PC-9 (cell line): ENCODE results near the gene KRT6C. TPM values are rescaled to one million over a fixed set of nuclear protein-coding genes. Genes with fewer than 3 reads are reported as not detected.

Experiments
- BruUV-seq: library from RNA; stranded (reverse); fragments of 400-500 nt; replicated peaks from 2 replicates; lab custom pipeline; 2021; lab: Mats Ljungman, UMichigan
- CTCF ChIA-PET: fragments of 300-600 bp; sonication (Branson Sonifier 250); formaldehyde crosslinking; loops from one replicate; lab custom pipeline; 2022; ENCODE audit warnings: antibody characterized with exemption; lab: Charles Lee
- POLR2A ChIA-PET: fragments of 300-600 bp; sonication (Branson Sonifier 250); formaldehyde crosslinking; loops from one replicate; lab custom pipeline; 2022; ENCODE audit warnings: antibody characterized with exemption; ENCODE audit not compliant: unreplicated experiment; lab: Charles Lee
- DNase-seq, 2 experiments: peaks; one replicate each; pipeline versions ENCODE4 v3.0.0 to v3.0.0-alpha.2; 2015 to 2022; ENCODE audit warnings: mixed read lengths in 1 of 2
- H2AFZ ChIP-seq: fragments of 200-600 bp; sonication (generic); 2 replicates; pipeline ENCODE4 v1.8.1; 2017; ENCODE audit warnings: antibody characterized with exemption
- H3F3A ChIP-seq: fragments of 200-600 bp; sonication (generic); 2 replicates; pipeline ENCODE4 v1.8.1; 2017; ENCODE audit warnings: antibody characterized with exemption, mild to moderate bottlenecking, low read depth; ENCODE audit not compliant: insufficient read depth
- H3K27ac ChIP-seq: fragments of 200-600 bp; sonication (generic); 2 replicates; pipeline ENCODE4 v1.6.1; 2016; ENCODE audit warnings: mixed run types
- H3K27me3 ChIP-seq: fragments of 200-600 bp; sonication (generic); 2 replicates; pipeline ENCODE4 v1.6.1; 2016; ENCODE audit warnings: low read depth, mixed run types; ENCODE audit not compliant: insufficient read depth
- H3K36me3 ChIP-seq: fragments of 200-600 bp; sonication (generic); 2 replicates; pipeline ENCODE4 v1.6.1; 2016; ENCODE audit warnings: low read depth, mixed run types
- H3K4me1 ChIP-seq: fragments of 200-600 bp; sonication (generic); replicated peaks from 2 replicates; pipeline ENCODE4 v1.6.1; 2016; ENCODE audit warnings: mixed run types; ENCODE audit not compliant: insufficient read depth
- H3K4me2 ChIP-seq: fragments of 200-600 bp; sonication (generic); 2 replicates; pipeline ENCODE4 v1.6.1; 2017; ENCODE audit warnings: mixed run types
- H3K4me3 ChIP-seq: fragments of 200-600 bp; sonication (generic); 2 replicates; pipeline ENCODE4 v1.6.1; 2016; ENCODE audit warnings: mixed run types
- H3K79me2 ChIP-seq: fragments of 200-600 bp; sonication (generic); 2 replicates; pipeline ENCODE4 v1.6.1; 2017; ENCODE audit warnings: low read depth, mixed run types
- H3K9me2 ChIP-seq: fragments of 200-600 bp; sonication (generic); 2 replicates; pipeline ENCODE4 v1.8.1; 2017; ENCODE audit warnings: mild to moderate bottlenecking; ENCODE audit not compliant: insufficient read depth
- H3K9me3 ChIP-seq: fragments of 200-600 bp; sonication (generic); 2 replicates; pipeline ENCODE4 v1.8.1; 2016; ENCODE audit warnings: low read depth; ENCODE audit not compliant: insufficient read depth
- H4K20me1 ChIP-seq: fragments of 200-600 bp; sonication (generic); 2 replicates; pipeline ENCODE4 v1.8.1; 2017; ENCODE audit not compliant: insufficient read depth
- EZH2 ChIP-seq: fragments of 200-600 bp; sonication (generic); IDR thresholded peaks from 2 replicates; pipeline ENCODE4 v1.8.0; 2017; ENCODE audit warnings: antibody characterized with exemption, low read depth
- intact Hi-C: fragments of 100-400 bp; cut with micrococcal nuclease; formaldehyde crosslinking; loops from one replicate; pipeline ENCODE4 v1.10.0; 2022; ENCODE audit not compliant: unreplicated experiment
- total RNA-seq: library from RNA; stranded (reverse); gene quantifications from 2 replicates; pipeline ENCODE4 v1.2.3, GENCODE V29; 2021
- TF ChIP-seq, protein P1 (sequence below): fragments of 200-600 bp; sonication (generic); conservative IDR thresholded peaks from 2 replicates; pipeline ENCODE4 v1.6.1; 2017; ENCODE audit warnings: mixed run types, antibody characterized with exemption, mild to moderate bottlenecking, moderate library complexity

Gene KRT6C
- total RNA-seq, 1 experiment from 2014 or later, result not detected

- Histone ChIP-seq H2AFZ (no peak overlapping the region), H3K27ac (no peak overlapping the region), H3K9me3 (no peaks in the 10 kb centered on the region), H3K36me3 (no peaks in the 10 kb centered on the region), H3K4me1 (peaks cover 37% of the 10 kb centered on the region), H3K27me3 (no peaks in the 10 kb centered on the region), H3K9me2 (no peaks in the 10 kb centered on the region), H4K20me1 (no peaks in the 10 kb centered on the region), H3K79me2 (no peaks in the 10 kb centered on the region), H3K4me2 (no peak overlapping the region), H3F3A (peaks cover 34% of the 10 kb centered on the region; the same call in 1 of the 2 replicates), H3K4me3 (no peak overlapping the region)
- no peak for DNase-seq
- ChIA-PET CTCF (no interaction called here), POLR2A (interaction anchor here (0.7 kb wide), 1 partner anchor 47 kb away, joined by 3 read pairs; the partner anchor contains the start of gene KRT6A)
- TF ChIP-seq, protein P1, sequence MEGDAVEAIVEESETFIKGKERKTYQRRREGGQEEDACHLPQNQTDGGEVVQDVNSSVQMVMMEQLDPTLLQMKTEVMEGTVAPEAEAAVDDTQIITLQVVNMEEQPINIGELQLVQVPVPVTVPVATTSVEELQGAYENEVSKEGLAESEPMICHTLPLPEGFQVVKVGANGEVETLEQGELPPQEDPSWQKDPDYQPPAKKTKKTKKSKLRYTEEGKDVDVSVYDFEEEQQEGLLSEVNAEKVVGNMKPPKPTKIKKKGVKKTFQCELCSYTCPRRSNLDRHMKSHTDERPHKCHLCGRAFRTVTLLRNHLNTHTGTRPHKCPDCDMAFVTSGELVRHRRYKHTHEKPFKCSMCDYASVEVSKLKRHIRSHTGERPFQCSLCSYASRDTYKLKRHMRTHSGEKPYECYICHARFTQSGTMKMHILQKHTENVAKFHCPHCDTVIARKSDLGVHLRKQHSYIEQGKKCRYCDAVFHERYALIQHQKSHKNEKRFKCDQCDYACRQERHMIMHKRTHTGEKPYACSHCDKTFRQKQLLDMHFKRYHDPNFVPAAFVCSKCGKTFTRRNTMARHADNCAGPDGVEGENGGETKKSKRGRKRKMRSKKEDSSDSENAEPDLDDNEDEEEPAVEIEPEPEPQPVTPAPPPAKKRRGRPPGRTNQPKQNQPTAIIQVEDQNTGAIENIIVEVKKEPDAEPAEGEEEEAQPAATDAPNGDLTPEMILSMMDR, result no peak
- no peak for TF ChIP-seq EZH2
- intact Hi-C loops, result no loop called here
- BruUV-seq, result no TSS peak
Measured at GRCh38 chr12:52446367-52447045, 27.1 kb downstream of the KRT6C start.

DNA sequence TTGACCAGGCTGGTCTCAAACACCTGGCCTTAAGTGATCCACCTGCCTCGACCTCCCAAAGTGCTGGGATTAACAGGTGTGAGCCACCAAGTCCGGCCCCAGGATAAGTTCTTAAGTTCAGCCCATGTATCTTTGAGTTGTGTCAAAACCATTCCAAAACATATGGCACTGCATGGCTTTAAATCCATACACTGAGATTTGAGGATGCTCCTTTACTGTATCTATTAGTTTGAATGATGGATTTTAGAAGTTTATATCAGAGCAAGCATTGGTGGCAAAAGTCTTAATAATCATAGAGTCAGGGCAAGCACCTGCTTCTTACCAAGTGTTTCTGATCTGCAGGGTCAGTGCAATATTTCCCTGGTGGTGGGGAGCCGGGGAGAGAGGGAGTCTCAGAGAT is 27.7 kb downstream of the KRT6C start:
- no peaks in the 10 kb centered on the region for H3K36me3 ChIP-seq
- no peak overlapping the region for H3K4me3 ChIP-seq
- H3K27ac ChIP-seq, result no peak overlapping the region
- H2AFZ ChIP-seq, result no peak overlapping the region
- H3K4me2 ChIP-seq, result no peak overlapping the region
- no peak for DNase-seq
- no peak for TF ChIP-seq EZH2
- TF ChIP-seq, protein P1, result no peak
- ChIA-PET CTCF (no interaction called here), POLR2A (no interaction called here)
- H3K9me2 ChIP-seq, result no peaks in the 10 kb centered on the region
- intact Hi-C loops, result no loop called here
- no peaks in the 10 kb centered on the region for H3K79me2 ChIP-seq
- no peaks in the 10 kb centered on the region for H3K27me3 ChIP-seq
- peaks cover 40% of the 10 kb centered on the region for H3F3A ChIP-seq
- BruUV-seq, result no TSS peak
- peaks cover 43% of the 10 kb centered on the region for H3K4me1 ChIP-seq
- H4K20me1 ChIP-seq, result no peaks in the 10 kb centered on the region
- no peaks in the 10 kb centered on the region for H3K9me3 ChIP-seq

GRCh38 chr12:52444647-52445595 is 28.7 kb downstream of the KRT6C start:
- intact Hi-C loops, result loop anchor here (5.0 kb wide), 2 partner anchors 48 to 298 kb away; no protein-coding TSS in a partner anchor
- POLR2A ChIA-PET, result interaction anchor here (0.6 to 0.7 kb wide), 3 partner anchors 50 to 429 kb away, joined by 3 to 9 read pairs (median 6); no protein-coding TSS in a partner anchor
- BruUV-seq, result no TSS peak

More at GRCh38 chr12:52444647-52445595, 28.7 kb downstream of the KRT6C start:
- Histone ChIP-seq H3K9me2 (no peaks in the 10 kb centered on the region), H3K4me3 (no peak overlapping the region), H3K4me2 (no peak overlapping the region), H4K20me1 (no peaks in the 10 kb centered on the region), H3F3A (peaks cover 49% of the 10 kb centered on the region), H3K9me3 (no peaks in the 10 kb centered on the region), H3K27ac (peak overlapping the region; percentile 28; the same call in 1 of the 2 replicates), H3K36me3 (no peaks in the 10 kb centered on the region), H3K4me1 (peaks cover 53% of the 10 kb centered on the region), H3K79me2 (no peaks in the 10 kb centered on the region), H2AFZ (no peak overlapping the region), H3K27me3 (no peaks in the 10 kb centered on the region)
- CTCF ChIA-PET, result no interaction called here
- DNase-seq, result peak in 1 of 2 experiments; percentile 67
- TF ChIP-seq EZH2, result no peak
- TF ChIP-seq, protein P1, result no peak
